ENCODE data around the gene CCDC82.

The CCDC82 gene

DNA sequence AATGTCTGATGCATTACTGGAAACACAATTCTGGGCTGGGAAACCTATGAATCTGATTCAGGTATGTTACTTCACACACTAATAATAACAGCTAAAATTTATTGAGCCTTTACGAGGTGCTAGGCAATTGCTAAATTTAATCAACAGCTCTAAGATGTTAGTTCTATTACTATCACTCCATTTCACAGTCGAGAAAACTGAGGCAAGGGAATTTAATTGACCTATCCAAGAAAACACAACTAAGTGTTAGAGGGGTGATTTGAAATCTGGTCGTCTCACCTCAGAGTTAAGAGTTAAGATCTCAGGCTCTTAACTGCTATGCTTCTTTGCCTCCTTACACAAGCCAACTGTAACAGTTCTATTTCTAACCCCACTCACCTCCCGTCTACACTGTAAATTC, 55.5 kb downstream of the CCDC82 start:
- H3K9ac ChIP-seq (ENCODE audit: low read length), result no peak overlapping the region
- no peaks in the 10 kb centered on the region for H3K9me2 ChIP-seq (ENCODE audit: low read depth, low read length)
- no peak overlapping the region for H3K4me2 ChIP-seq (ENCODE audit: low read length)
- no peaks in the 10 kb centered on the region for H3K79me2 ChIP-seq (ENCODE audit: insufficient read depth, low read length)
- TF ChIP-seq EZH2 (IDR thresholded peaks at IDR 0.05; ENCODE audit: borderline replicate concordance, low read length), result no peak
- TF ChIP-seq, protein P1, sequence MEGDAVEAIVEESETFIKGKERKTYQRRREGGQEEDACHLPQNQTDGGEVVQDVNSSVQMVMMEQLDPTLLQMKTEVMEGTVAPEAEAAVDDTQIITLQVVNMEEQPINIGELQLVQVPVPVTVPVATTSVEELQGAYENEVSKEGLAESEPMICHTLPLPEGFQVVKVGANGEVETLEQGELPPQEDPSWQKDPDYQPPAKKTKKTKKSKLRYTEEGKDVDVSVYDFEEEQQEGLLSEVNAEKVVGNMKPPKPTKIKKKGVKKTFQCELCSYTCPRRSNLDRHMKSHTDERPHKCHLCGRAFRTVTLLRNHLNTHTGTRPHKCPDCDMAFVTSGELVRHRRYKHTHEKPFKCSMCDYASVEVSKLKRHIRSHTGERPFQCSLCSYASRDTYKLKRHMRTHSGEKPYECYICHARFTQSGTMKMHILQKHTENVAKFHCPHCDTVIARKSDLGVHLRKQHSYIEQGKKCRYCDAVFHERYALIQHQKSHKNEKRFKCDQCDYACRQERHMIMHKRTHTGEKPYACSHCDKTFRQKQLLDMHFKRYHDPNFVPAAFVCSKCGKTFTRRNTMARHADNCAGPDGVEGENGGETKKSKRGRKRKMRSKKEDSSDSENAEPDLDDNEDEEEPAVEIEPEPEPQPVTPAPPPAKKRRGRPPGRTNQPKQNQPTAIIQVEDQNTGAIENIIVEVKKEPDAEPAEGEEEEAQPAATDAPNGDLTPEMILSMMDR (IDR thresholded peaks at IDR 0.05; ENCODE audit: low read length), result no peak
- H3K36me3 ChIP-seq (ENCODE audit: insufficient read depth, low read length), result no peaks in the 10 kb centered on the region
- no peak overlapping the region for H3K27ac ChIP-seq (ENCODE audit: low read depth, low read length, poor library complexity, severe bottlenecking)
- H3K4me3 ChIP-seq (ENCODE audit: low read depth, low read length, poor library complexity, severe bottlenecking), result no peak overlapping the region
- no peaks in the 10 kb centered on the region for H3F3A ChIP-seq (ENCODE audit: insufficient read depth, low read length)
- H3K4me1 ChIP-seq (ENCODE audit: insufficient read depth, low read length, severe bottlenecking), result peaks cover 34% of the 10 kb centered on the region
- no peaks in the 10 kb centered on the region for H4K20me1 ChIP-seq (ENCODE audit: insufficient read depth, low read length)
- no peaks in the 10 kb centered on the region for H3K9me3 ChIP-seq (ENCODE audit: low read length)
- no peaks in the 10 kb centered on the region for H3K27me3 ChIP-seq (ENCODE audit: insufficient read depth, low read length)
- H2AFZ ChIP-seq (ENCODE audit: low read length), result no peak overlapping the region

DNA sequence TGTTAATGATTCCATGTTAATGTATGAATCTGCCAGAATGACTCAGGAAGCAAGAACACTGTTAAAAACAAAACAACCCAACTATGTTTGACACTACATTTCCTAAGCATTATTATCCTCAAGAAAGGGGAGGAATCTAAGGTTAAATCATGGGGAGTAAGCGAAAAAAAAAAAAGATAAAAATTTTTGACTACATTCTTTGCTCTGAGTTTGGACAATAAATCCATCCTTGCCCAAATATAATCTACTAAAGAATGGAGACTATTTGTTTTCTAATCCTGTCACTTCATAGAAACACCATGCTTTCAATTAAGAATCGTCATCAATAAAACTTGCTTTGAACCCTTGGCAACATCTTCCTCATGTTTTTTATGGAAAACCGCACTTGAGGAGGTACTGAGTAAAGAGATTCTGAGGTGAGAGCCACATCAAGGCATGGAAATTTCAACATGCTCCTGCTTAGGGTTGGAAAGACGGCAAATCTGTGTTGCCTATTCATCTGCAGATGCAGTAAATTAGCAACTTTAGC, 56.5 kb downstream of the CCDC82 start:
- H3K27me3 ChIP-seq (ENCODE audit: insufficient read depth, low read length), result no peaks in the 10 kb centered on the region
- H3K36me3 ChIP-seq (ENCODE audit: insufficient read depth, low read length), result no peaks in the 10 kb centered on the region
- H3K4me1 ChIP-seq (ENCODE audit: insufficient read depth, low read length, severe bottlenecking), result peaks cover 24% of the 10 kb centered on the region
- H4K20me1 ChIP-seq (ENCODE audit: insufficient read depth, low read length), result no peaks in the 10 kb centered on the region
- no peaks in the 10 kb centered on the region for H3K79me2 ChIP-seq (ENCODE audit: insufficient read depth, low read length)
- no peak overlapping the region for H3K27ac ChIP-seq (ENCODE audit: low read depth, low read length, poor library complexity, severe bottlenecking)
- H3K9me2 ChIP-seq (ENCODE audit: low read depth, low read length), result no peaks in the 10 kb centered on the region
- no peak overlapping the region for H3K9ac ChIP-seq (ENCODE audit: low read length)
- no peaks in the 10 kb centered on the region for H3K9me3 ChIP-seq (ENCODE audit: low read length)
- H3K4me2 ChIP-seq (ENCODE audit: low read length), result no peak overlapping the region
- no peak overlapping the region for H3K4me3 ChIP-seq (ENCODE audit: low read depth, low read length, poor library complexity, severe bottlenecking)
- TF ChIP-seq EZH2 (IDR thresholded peaks at IDR 0.05; ENCODE audit: borderline replicate concordance, low read length), result no peak
- TF ChIP-seq, protein P1 (IDR thresholded peaks at IDR 0.05; ENCODE audit: low read length), result no peak
- no peaks in the 10 kb centered on the region for H3F3A ChIP-seq (ENCODE audit: insufficient read depth, low read length)
- no peak overlapping the region for H2AFZ ChIP-seq (ENCODE audit: low read length)

DNA sequence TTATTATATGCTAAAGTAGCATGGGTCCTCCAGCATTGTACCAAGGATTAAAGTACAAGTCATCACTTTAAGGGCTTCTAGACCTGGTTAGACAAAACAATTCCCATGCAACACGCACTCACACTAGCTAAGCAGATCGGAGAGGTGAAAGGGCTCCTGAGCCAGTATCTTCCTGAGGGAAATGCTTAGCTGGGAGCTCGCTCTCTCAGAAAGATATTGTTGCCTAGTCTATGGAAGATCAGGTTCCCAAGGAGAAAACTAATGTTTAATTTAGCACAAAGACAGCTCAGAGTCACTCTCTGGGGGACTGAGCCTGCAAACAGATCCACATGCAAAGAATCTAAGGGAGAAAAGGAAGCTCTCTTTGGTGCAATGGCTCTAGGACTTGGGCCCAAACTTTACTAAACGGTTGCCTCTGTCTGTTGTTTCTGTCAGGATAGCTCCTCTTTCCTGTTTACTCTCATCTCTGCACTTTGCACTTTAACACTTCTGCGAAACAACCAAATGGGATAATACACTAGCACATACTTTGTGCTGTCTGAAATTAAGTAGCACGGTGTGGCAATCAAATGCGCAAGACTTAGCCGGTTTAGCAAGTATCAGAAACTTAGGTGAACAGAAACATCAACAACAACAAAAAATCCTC, 57.5 kb downstream of the CCDC82 start:
- H3K4me1 ChIP-seq (ENCODE audit: insufficient read depth, low read length, severe bottlenecking), result peaks cover 14% of the 10 kb centered on the region
- H2AFZ ChIP-seq (ENCODE audit: low read length), result no peak overlapping the region
- H3F3A ChIP-seq (ENCODE audit: insufficient read depth, low read length), result no peaks in the 10 kb centered on the region
- no peak overlapping the region for H3K27ac ChIP-seq (ENCODE audit: low read depth, low read length, poor library complexity, severe bottlenecking)
- no peaks in the 10 kb centered on the region for H3K9me2 ChIP-seq (ENCODE audit: low read depth, low read length)
- no peak overlapping the region for H3K4me2 ChIP-seq (ENCODE audit: low read length)
- no peaks in the 10 kb centered on the region for H4K20me1 ChIP-seq (ENCODE audit: insufficient read depth, low read length)
- H3K9me3 ChIP-seq (ENCODE audit: low read length), result no peaks in the 10 kb centered on the region
- TF ChIP-seq EZH2 (IDR thresholded peaks at IDR 0.05; ENCODE audit: borderline replicate concordance, low read length), result no peak
- TF ChIP-seq, protein P1 (IDR thresholded peaks at IDR 0.05; ENCODE audit: low read length), result no peak
- no peaks in the 10 kb centered on the region for H3K36me3 ChIP-seq (ENCODE audit: insufficient read depth, low read length)
- H3K79me2 ChIP-seq (ENCODE audit: insufficient read depth, low read length), result no peaks in the 10 kb centered on the region
- no peaks in the 10 kb centered on the region for H3K27me3 ChIP-seq (ENCODE audit: insufficient read depth, low read length)
- no peak overlapping the region for H3K4me3 ChIP-seq (ENCODE audit: low read depth, low read length, poor library complexity, severe bottlenecking)
- no peak overlapping the region for H3K9ac ChIP-seq (ENCODE audit: low read length)
